AG09319 (cell line): ENCODE results near the gene REG4.

ENCODE experiments used
- DNase-seq: peaks from one replicate; pipeline ENCODE4 v3.0.0-alpha.2; 2010; ENCODE audit warnings: low read depth; ENCODE audit errors: extremely low read depth
- CTCF ChIP-seq: IDR thresholded peaks from 2 replicates; pipeline ENCODE4 v1.5.1; 2011; ENCODE audit warnings: low read depth, mild to moderate bottlenecking, inconsistent platforms, low read length, moderate library complexity

REG4 gene

GRCh38 chr1:119767486-119767885 lies 43.8 kb downstream of the REG4 start:
- no peak for TF ChIP-seq CTCF
- no peak for DNase-seq

- TF ChIP-seq CTCF, result no peak
- no peak for DNase-seq
These were observed 44.9 kb downstream of the REG4 start for GRCh38 chr1:119766374-119766794.

- DNase-seq, result no peak
- TF ChIP-seq CTCF, result no peak
These were observed 47.0 kb downstream of the REG4 start for GRCh38 chr1:119764220-119764619.

- no peak for TF ChIP-seq CTCF
- no peak for DNase-seq
These were observed 48.3 kb downstream of the REG4 start for GRCh38 chr1:119762953-119763352.

GRCh38 chr1:119762409-119762808 lies 48.9 kb downstream of the REG4 start:
- DNase-seq, result no peak
- TF ChIP-seq CTCF, result no peak

- TF ChIP-seq CTCF, result no peak
These were observed 52.7 kb downstream of the REG4 start for GRCh38 chr1:119758584-119758983.

GRCh38 chr1:119752592-119752991 lies 58.7 kb downstream of the REG4 start:
- no peak for DNase-seq

More at GRCh38 chr1:119758584-119758983, 52.7 kb downstream of the REG4 start:
- DNase-seq, result no peak

More at GRCh38 chr1:119752592-119752991, 58.7 kb downstream of the REG4 start:
- no peak for TF ChIP-seq CTCF
